NCI-H2081 treated with DMSO at 0.1 percent for 48 hours (cell line): ENCODE data around the gene OOEP.

Experiments used
- DNase-seq: peaks from one replicate; lab custom pipeline; 2025; lab: John Stamatoyannopoulos, UW

Gene OOEP

GRCh38 chr6:73364549-73364948 lies 5.1 kb downstream of the OOEP start:
- DNase-seq: no peak

- no peak for DNase-seq
Measured at GRCh38 chr6:73364121-73364520, 5.6 kb downstream of the OOEP start.

GRCh38 chr6:73363537-73363875 lies 6.2 kb downstream of the OOEP start:
- no peak for DNase-seq

- DNase-seq: no peak
Measured at GRCh38 chr6:73362869-73363536, 6.7 kb downstream of the OOEP start.

GRCh38 chr6:73362358-73362757 lies 7.3 kb downstream of the OOEP start, which contains the start of gene KHDC3L:
Gene KHDC3L, plus strand, starts transcription at chr6:73362658. Its CDS starts 72 bp downstream, at chr6:73362730.
- no peak for DNase-seq

- no peak for DNase-seq
Measured at GRCh38 chr6:73353636-73354593, 15.8 kb downstream of the OOEP start, which contains the start of gene DPPA5. Gene DPPA5, minus strand, starts transcription at chr6:73354276. Its CDS starts 51 bp downstream, at chr6:73354225.

GRCh38 chr6:73349311-73349710 lies 20.4 kb downstream of the OOEP start:
- no peak for DNase-seq

GRCh38 chr6:73348550-73349204 lies 21.0 kb downstream of the OOEP start:
- no peak for DNase-seq

GRCh38 chr6:73343164-73343563 lies 26.5 kb downstream of the OOEP start:
- no peak for DNase-seq

GRCh38 chr6:73342174-73342573 lies 27.5 kb downstream of the OOEP start:
- no peak for DNase-seq

GRCh38 chr6:73341335-73341734 lies 28.4 kb downstream of the OOEP start:
- no peak for DNase-seq

GRCh38 chr6:73340048-73340447 lies 29.6 kb downstream of the OOEP start:
- no peak for DNase-seq

- no peak for DNase-seq
Measured at GRCh38 chr6:73339340-73339739, 30.4 kb downstream of the OOEP start.

- no peak for DNase-seq
Measured at GRCh38 chr6:73329201-73329600, 40.5 kb downstream of the OOEP start.

- DNase-seq: no peak
Measured at GRCh38 chr6:73328790-73329189, 40.9 kb downstream of the OOEP start.

GRCh38 chr6:73325656-73326055 lies 44.0 kb downstream of the OOEP start:
- no peak for DNase-seq

- no peak for DNase-seq
Measured at GRCh38 chr6:73323323-73323722, 46.4 kb downstream of the OOEP start.
